Rectal smooth muscle tissue (tissue), 1 donor: ENCODE data around the gene KIF14.
"Not testable (repeated sequence)": the region's sequence is repeated elsewhere in the genome, so short reads cannot be mapped to it uniquely, and the experiment has no call there.

Experiments used
- H3K27ac ChIP-seq: one replicate; pipeline ENCODE4 v1.7.0; 2013; ENCODE audit warnings: low read depth, low read length, inconsistent platforms
- H3K27me3 ChIP-seq: one replicate; pipeline ENCODE4 v1.7.0; 2013; ENCODE audit warnings: low read length; ENCODE audit not compliant: control insufficient read depth, insufficient read depth
- H3K36me3 ChIP-seq: one replicate; pipeline ENCODE4 v1.7.0; 2013; ENCODE audit warnings: low read length; ENCODE audit not compliant: control insufficient read depth, insufficient read depth
- H3K4me1 ChIP-seq: one replicate; pipeline ENCODE4 v1.7.0; 2013; ENCODE audit warnings: low read length; ENCODE audit not compliant: control insufficient read depth, insufficient read depth
- H3K4me3 ChIP-seq: one replicate; pipeline ENCODE4 v1.7.0; 2013; ENCODE audit warnings: low read length
- H3K9ac ChIP-seq: one replicate; pipeline ENCODE4 v1.7.0; 2013; ENCODE audit warnings: low read length

KIF14 gene

GRCh38 chr1:200526709-200527612 is 93.6 kb downstream of the KIF14 start:
- no peaks in the 10 kb centered on the region for H3K4me1 ChIP-seq
- no peak overlapping the region for H3K27ac ChIP-seq
- no peaks in the 10 kb centered on the region for H3K36me3 ChIP-seq
- no peak overlapping the region for H3K9ac ChIP-seq
- H3K4me3 ChIP-seq = no peak overlapping the region
- no peaks in the 10 kb centered on the region for H3K27me3 ChIP-seq

GRCh38 chr1:200525090-200525987 is 95.2 kb downstream of the KIF14 start:
- Histone ChIP-seq H3K27ac (no peak overlapping the region), H3K4me3 (no peak overlapping the region)

GRCh38 chr1:200524551-200524950 is 96.0 kb downstream of the KIF14 start:
- H3K9ac ChIP-seq, H3K27me3 ChIP-seq, H3K36me3 ChIP-seq, H3K4me3 ChIP-seq, H3K4me1 ChIP-seq, H3K27ac ChIP-seq: not testable (repeated sequence)

More at GRCh38 chr1:200525090-200525987, 95.2 kb downstream of the KIF14 start:
- Histone ChIP-seq H3K9ac (no peak overlapping the region), H3K4me1 (no peaks in the 10 kb centered on the region), H3K36me3 (no peaks in the 10 kb centered on the region), H3K27me3 (no peaks in the 10 kb centered on the region)

GRCh38 chr1:200524092-200524491 is 96.5 kb downstream of the KIF14 start:
- no peak overlapping the region for H3K9ac ChIP-seq
- no peak overlapping the region for H3K27ac ChIP-seq
- H3K4me1 ChIP-seq = no peaks in the 10 kb centered on the region
- H3K27me3 ChIP-seq = no peaks in the 10 kb centered on the region
- H3K4me3 ChIP-seq = no peak overlapping the region
- no peaks in the 10 kb centered on the region for H3K36me3 ChIP-seq

- Histone ChIP-seq H3K36me3 (no peaks in the 10 kb centered on the region), H3K4me1 (no peaks in the 10 kb centered on the region), H3K27me3 (no peaks in the 10 kb centered on the region), H3K9ac (no peak overlapping the region), H3K4me3 (no peak overlapping the region), H3K27ac (no peak overlapping the region)
Measured at GRCh38 chr1:200520735-200521134, 99.8 kb downstream of the KIF14 start.

GRCh38 chr1:200518524-200518923 is 102.0 kb downstream of the KIF14 start:
- Histone ChIP-seq H3K27ac (no peak overlapping the region), H3K27me3 (no peaks in the 10 kb centered on the region), H3K4me1 (no peaks in the 10 kb centered on the region), H3K4me3 (no peak overlapping the region), H3K9ac (no peak overlapping the region), H3K36me3 (no peaks in the 10 kb centered on the region)

- Histone ChIP-seq H3K27ac (no peak overlapping the region), H3K27me3 (no peaks in the 10 kb centered on the region), H3K4me3 (no peak overlapping the region), H3K36me3 (no peaks in the 10 kb centered on the region), H3K4me1 (no peaks in the 10 kb centered on the region), H3K9ac (no peak overlapping the region)
Measured at GRCh38 chr1:200512191-200512590, 108.4 kb downstream of the KIF14 start.

GRCh38 chr1:200510228-200510623 is 110.3 kb downstream of the KIF14 start:
- Histone ChIP-seq H3K9ac (no peak overlapping the region), H3K36me3 (no peaks in the 10 kb centered on the region), H3K27ac (no peak overlapping the region), H3K27me3 (no peaks in the 10 kb centered on the region), H3K4me1 (no peaks in the 10 kb centered on the region), H3K4me3 (no peak overlapping the region)

- H3K27ac ChIP-seq = no peak overlapping the region
- H3K4me3 ChIP-seq = no peak overlapping the region
- H3K27me3 ChIP-seq = no peaks in the 10 kb centered on the region
- no peak overlapping the region for H3K9ac ChIP-seq
- no peaks in the 10 kb centered on the region for H3K36me3 ChIP-seq
- no peaks in the 10 kb centered on the region for H3K4me1 ChIP-seq
Measured at GRCh38 chr1:200506471-200506870, 114.1 kb downstream of the KIF14 start.

GRCh38 chr1:200505257-200505656 is 115.3 kb downstream of the KIF14 start:
- no peaks in the 10 kb centered on the region for H3K4me1 ChIP-seq
- no peaks in the 10 kb centered on the region for H3K36me3 ChIP-seq
- H3K27me3 ChIP-seq = no peaks in the 10 kb centered on the region
- no peak overlapping the region for H3K27ac ChIP-seq
- H3K9ac ChIP-seq = no peak overlapping the region
- H3K4me3 ChIP-seq = no peak overlapping the region
